K562 (cell line): ENCODE measurements around the gene C14orf180. TPM values are rescaled to one million over a fixed set of nuclear protein-coding genes. Genes with fewer than 3 reads are reported as not detected.

Experiments
- ATF2 ChIP-seq: sonication (generic); formaldehyde crosslinking; IDR thresholded peaks from 2 replicates; pipeline ENCODE4 v1.8.1; 2022; ENCODE audit warnings: missing genetic modification reagents
- CBFA2T3 ChIP-seq: fragments of 450-650 bp; IDR thresholded peaks from 2 replicates; pipeline ENCODE4 v1.6.1; 2017
- EP400 ChIP-seq: fragments of 450-650 bp; IDR thresholded peaks from 2 replicates; pipeline ENCODE4 v1.6.1; 2017; ENCODE audit warnings: antibody characterized with exemption, mild to moderate bottlenecking, moderate library complexity
- ERF ChIP-seq: fragments of 450-650 bp; formaldehyde crosslinking; IDR thresholded peaks from 2 replicates; pipeline ENCODE4 v1.4.0; 2020; ENCODE audit warnings: mild to moderate bottlenecking, mixed read lengths
- EWSR1 ChIP-seq: fragments of 450-650 bp; IDR thresholded peaks from 2 replicates; pipeline ENCODE4 v1.6.1; 2018; ENCODE audit warnings: borderline replicate concordance, mild to moderate bottlenecking, low read depth, moderate library complexity; ENCODE audit not compliant: partially characterized antibody
- HINFP ChIP-seq: fragments of 450-650 bp; conservative IDR thresholded peaks from 2 replicates; pipeline ENCODE4 v1.6.1; 2016; ENCODE audit warnings: missing genetic modification characterization, low read depth, mild to moderate bottlenecking, control low read depth, missing compliant biosample characterization
- HOMEZ ChIP-seq: fragments of 250-450 bp; sonication (Bioruptor Pico); IDR thresholded peaks from 2 replicates; pipeline ENCODE4 v1.4.0; 2020; ENCODE audit warnings: mild to moderate bottlenecking, moderate library complexity
- KDM4B ChIP-seq, 2 experiments: fragments of 450-650 bp in 1 of 2; sonication (generic) in 1 of 2; IDR thresholded peaks; 2 replicates each; pipeline ENCODE4 v1.6.1; 2016 to 2017; ENCODE audit warnings: borderline replicate concordance in 2 of 2, antibody characterized with exemption in 1 of 2, low read depth in 1 of 2, mild to moderate bottlenecking in 1 of 2
- MBD2 ChIP-seq: sonication (generic); IDR thresholded peaks from 2 replicates; pipeline ENCODE4 v1.6.1; 2016; ENCODE audit warnings: low read depth, borderline replicate concordance
- MYNN ChIP-seq, 2 experiments: sonication (generic); formaldehyde crosslinking in 1 of 2; IDR thresholded peaks; 2 replicates each; pipeline versions ENCODE4 v1.5.0 to v1.6.1; 2016 to 2020; ENCODE audit warnings: antibody characterized with exemption in 1 of 2, missing genetic modification reagents in 1 of 2
- NFE2 ChIP-seq: IDR thresholded peaks from 2 replicates; pipeline ENCODE4 v1.6.1; 2014; ENCODE audit warnings: antibody characterized with exemption, low read depth
- NFXL1 ChIP-seq: fragments of 450-650 bp; formaldehyde crosslinking; IDR thresholded peaks from 2 replicates; pipeline ENCODE4 v1.4.0; 2021; ENCODE audit warnings: mild to moderate bottlenecking
- NR1H2 ChIP-seq: sonication (generic); formaldehyde crosslinking; IDR thresholded peaks from 2 replicates; pipeline ENCODE4 v1.4.0; 2020; ENCODE audit warnings: mild to moderate bottlenecking, missing genetic modification reagents
- PKNOX1 ChIP-seq: fragments of 450-650 bp; IDR thresholded peaks from 2 replicates; pipeline ENCODE4 v1.6.1; 2016
- RCOR1 ChIP-seq, 2 experiments: IDR thresholded peaks; 2 replicates each; pipeline ENCODE4 v1.6.1; 2012; ENCODE audit warnings: low read depth in 2 of 2, low read length in 2 of 2, borderline replicate concordance in 1 of 2, improper control_type of control experiment in 1 of 2
- SIN3A ChIP-seq, 2 experiments: fragments of 150-350 bp in 1 of 2; IDR thresholded peaks; 2 replicates each; pipeline ENCODE4 v1.6.1; 2011 to 2016; ENCODE audit warnings: borderline replicate concordance in 2 of 2, low read depth in 2 of 2, low read length in 2 of 2, mild to moderate bottlenecking in 2 of 2, moderate library complexity in 2 of 2; ENCODE audit not compliant: control insufficient read depth in 1 of 2
- SMARCA5 ChIP-seq: fragments of 450-650 bp; IDR thresholded peaks from 2 replicates; pipeline ENCODE4 v1.6.1; 2016
- ZFP91 ChIP-seq: sonication (generic); formaldehyde crosslinking; IDR thresholded peaks from 2 replicates; pipeline ENCODE4 v1.8.0; 2022; ENCODE audit warnings: mild to moderate bottlenecking, missing genetic modification reagents
- ZNF121 ChIP-seq: sonication (generic); formaldehyde crosslinking; conservative IDR thresholded peaks from 2 replicates; pipeline ENCODE4 v1.8.0; 2022; ENCODE audit warnings: missing genetic modification reagents
- ZNF133 ChIP-seq: fragments of 250-450 bp; sonication (Bioruptor Pico); IDR thresholded peaks from 2 replicates; pipeline ENCODE4 v1.4.0; 2020; ENCODE audit warnings: mild to moderate bottlenecking
- ZNF408 ChIP-seq: fragments of 250-450 bp; sonication (Bioruptor Pico); IDR thresholded peaks from 2 replicates; pipeline ENCODE4 v1.4.0; 2020; ENCODE audit warnings: low read depth, mild to moderate bottlenecking, moderate library complexity
- ZNF699 ChIP-seq: fragments of 250-450 bp; sonication (Bioruptor Pico); IDR thresholded peaks from 2 replicates; pipeline ENCODE4 v1.8.0; 2021; ENCODE audit warnings: mild to moderate bottlenecking, moderate library complexity; ENCODE audit not compliant: insufficient replicate concordance
- polyA plus RNA-seq, 8 experiments: library from polyadenylated mRNA; depleted of rRNA in 4 of 8; stranded (reverse) in 5 of 8; unstranded in 3 of 8; fragments of >200 nt; fragmentation: Nextera tagmentation in 2 of 8; fragmentation: Illumina TruSeq in 1 of 8; extraction: Ambion mirVana in 2 of 8; extraction: Trizol in 1 of 8; gene quantifications; 2 replicates each; pipeline versions ENCODE4 v1.2.1 to v1.2.3, GENCODE V29; 2011 to 2014; ENCODE audit warnings: inconsistent platforms in 1 of 8, missing spikeins in 1 of 8
- total RNA-seq, 7 experiments: library from RNA; depleted of rRNA in 6 of 7; stranded (reverse); fragments of >200 nt in 6 of 7; fragmentation: Illumina TruSeq in 2 of 7; extraction: Trizol in 2 of 7; gene quantifications; 2 replicates each; pipeline versions ENCODE4 v1.2.1 to v1.2.3, GENCODE V29; 2011 to 2021; ENCODE audit warnings: low replicate concordance in 1 of 7

C14orf180 gene
- total and polyA plus RNA-seq, 9 of the 15 experiments (the other 6 are each of a cell fraction or from before 2014, with no cell fraction given): not detected

- TF ChIP-seq ZFP91 (CRISPR knock-in tag) (no peak), HOMEZ (CRISPR knock-in tag) (no peak), ATF2 (CRISPR knock-in tag) (no peak), HINFP (tag) (no peak), ZNF699 (no peak), ERF (no peak), NFE2 (no peak), ZNF408 (CRISPR knock-in tag) (no peak), CBFA2T3 (peak; percentile 53), ZNF133 (CRISPR knock-in tag) (no peak), NFXL1 (CRISPR knock-in tag) (no peak), SIN3A (IDR thresholded peaks at IDR 0.05; ENCODE audit: borderline replicate concordance in 2 of 2, control insufficient read depth in 1 of 2, low read depth in 2 of 2, low read length in 2 of 2) (no peak), RCOR1 (IDR thresholded peaks at IDR 0.05; ENCODE audit: borderline replicate concordance in 1 of 2, low read depth in 2 of 2, low read length in 2 of 2) (0 out of 4 replicates have a peak, but pooled peaks of 1 of the 2 experiments have one; percentile 45), KDM4B (IDR thresholded peaks at IDR 0.05; ENCODE audit: borderline replicate concordance in 2 of 2, low read depth in 1 of 2) (no peak), ZNF121 (CRISPR knock-in tag) (no peak), EP400 (no peak), EWSR1 (no peak), SMARCA5 (no peak), NR1H2 (CRISPR knock-in tag) (no peak), PKNOX1 (peak; percentile 27; the same call in 1 of the 2 replicates), MBD2 (no peak), MYNN (IDR thresholded peaks at IDR 0.05) (0 out of 2 replicates have a peak, but pooled peaks have one; percentile 42), MYNN (CRISPR knock-in tag; IDR thresholded peaks at IDR 0.05) (no peak)
These were observed 1.7 kb upstream of the C14orf180 start (continued) for GRCh38 chr14:104577847-104578301.
